ENCODE measurements around the gene OR14C36.
"Not testable (repeated sequence)": the region's sequence is repeated elsewhere in the genome, so short reads cannot be mapped to it uniquely, and the experiment has no call there.

The OR14C36 gene, protein sequence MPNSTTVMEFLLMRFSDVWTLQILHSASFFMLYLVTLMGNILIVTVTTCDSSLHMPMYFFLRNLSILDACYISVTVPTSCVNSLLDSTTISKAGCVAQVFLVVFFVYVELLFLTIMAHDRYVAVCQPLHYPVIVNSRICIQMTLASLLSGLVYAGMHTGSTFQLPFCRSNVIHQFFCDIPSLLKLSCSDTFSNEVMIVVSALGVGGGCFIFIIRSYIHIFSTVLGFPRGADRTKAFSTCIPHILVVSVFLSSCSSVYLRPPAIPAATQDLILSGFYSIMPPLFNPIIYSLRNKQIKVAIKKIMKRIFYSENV

DNA sequence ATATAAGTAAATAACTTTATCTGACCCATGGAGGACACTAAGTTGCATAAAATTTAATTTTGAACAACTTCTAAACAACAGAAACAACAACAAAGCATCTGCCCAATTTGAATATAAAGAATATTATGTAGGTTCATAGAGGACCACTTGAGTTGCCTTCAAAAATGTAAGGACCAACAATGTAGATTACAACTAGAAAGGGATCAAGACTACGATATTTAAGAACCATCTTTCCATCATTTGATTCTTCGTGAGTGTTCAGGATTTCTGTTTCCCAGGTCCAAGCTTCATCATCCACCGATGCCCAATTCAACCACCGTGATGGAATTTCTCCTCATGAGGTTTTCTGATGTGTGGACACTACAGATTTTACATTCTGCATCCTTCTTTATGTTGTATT lies at the start of gene OR14C36:
OR14C36 (plus strand) TSS at position 301 of the 400 bp plus-strand sequence; CDS start at position 301, 0 bp downstream.
- DNase-seq (ENCODE audit: low read depth, low spot score), result no peak

DNA sequence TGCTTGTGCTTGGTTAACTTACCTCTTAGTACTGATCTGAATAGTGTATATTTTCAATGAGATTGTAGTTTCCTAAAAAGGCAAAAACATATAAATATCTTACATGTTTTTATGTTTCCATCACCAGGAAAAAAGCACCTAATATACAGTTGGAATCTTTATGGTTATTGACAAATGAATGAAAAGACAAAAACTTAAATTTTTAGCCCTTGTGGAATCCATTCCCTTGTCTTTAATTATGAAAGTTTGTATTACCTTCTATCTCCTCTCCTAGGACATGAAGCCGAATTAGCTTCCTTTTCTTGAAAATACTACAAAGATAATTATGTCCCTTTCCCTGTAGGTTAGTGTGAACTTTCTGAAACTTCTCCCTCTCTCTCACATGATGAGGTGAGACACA lies 45.3 kb upstream of the OR14C36 start, which contains the start of gene OR2T12:
OR2T12 (minus strand) TSS at position 101 of the 400 bp plus-strand sequence. CDS start 7,846 bp downstream, outside the sequence.
- no peak for DNase-seq (ENCODE audit: low read depth, low spot score)

DNA sequence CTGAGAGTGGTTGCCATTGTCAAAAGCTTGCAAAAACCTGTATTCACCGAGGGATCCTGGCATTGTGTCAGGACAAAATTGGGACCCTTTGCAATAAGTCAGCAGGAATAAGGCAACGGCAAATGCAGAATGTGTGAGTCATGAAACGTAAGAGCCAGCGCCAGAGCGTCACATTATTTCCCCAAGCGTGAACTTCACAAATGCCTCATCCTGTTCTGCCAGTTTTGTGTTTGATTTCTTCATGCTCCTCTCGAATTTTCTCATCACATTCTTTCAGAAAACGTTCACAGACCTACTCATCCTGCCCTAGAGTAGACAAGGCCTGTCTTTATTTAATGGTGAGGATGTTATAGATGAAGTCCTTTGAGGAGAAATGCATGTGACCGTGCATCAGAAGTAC lies 42.9 kb upstream of the OR14C36 start:
- DNase-seq (ENCODE audit: low read depth, low spot score), result not testable (repeated sequence)

DNA sequence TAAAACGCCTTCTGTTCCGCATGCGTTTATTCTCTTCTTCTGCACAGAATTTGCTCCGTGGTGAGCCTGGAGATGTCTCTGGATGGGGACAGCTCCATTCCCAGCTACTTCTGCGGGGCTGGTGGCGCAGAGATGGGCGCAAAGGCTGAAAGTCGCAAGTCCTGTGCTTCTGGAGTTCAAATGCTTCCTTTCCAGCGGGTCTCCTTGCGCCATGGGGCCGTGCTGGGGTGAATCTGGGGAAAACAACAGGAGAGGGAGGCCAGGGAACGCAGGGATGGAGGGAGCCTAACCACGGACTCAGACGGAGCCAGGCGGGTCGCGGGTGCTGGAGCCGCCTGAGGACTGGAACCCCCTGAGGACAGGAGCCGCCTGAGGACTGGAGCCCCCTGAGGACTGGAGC lies 42.5 kb upstream of the OR14C36 start:
- DNase-seq (ENCODE audit: low read depth, low spot score), result no peak

DNA sequence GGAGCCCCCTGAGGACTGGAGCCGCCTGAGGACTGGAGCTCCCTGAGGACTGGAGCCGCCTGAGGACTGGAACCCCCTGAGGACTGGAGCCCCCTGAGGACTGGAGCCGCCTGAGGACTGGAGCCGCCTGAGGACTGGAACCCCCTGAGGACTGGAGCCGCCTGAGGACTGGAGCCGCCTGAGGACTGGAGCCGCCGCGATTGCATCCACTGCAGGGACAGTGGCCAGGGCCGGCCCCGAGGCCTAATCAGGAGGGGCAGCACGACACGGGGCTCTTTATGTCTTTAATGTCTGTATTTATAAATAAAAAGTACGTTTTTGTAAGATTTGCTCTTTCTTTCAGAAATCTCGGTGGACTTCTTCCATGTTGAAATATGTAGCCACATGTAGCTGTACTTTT lies 41.8 kb upstream of the OR14C36 start:
- DNase-seq (ENCODE audit: low read depth, low spot score), result not testable (repeated sequence)

DNA sequence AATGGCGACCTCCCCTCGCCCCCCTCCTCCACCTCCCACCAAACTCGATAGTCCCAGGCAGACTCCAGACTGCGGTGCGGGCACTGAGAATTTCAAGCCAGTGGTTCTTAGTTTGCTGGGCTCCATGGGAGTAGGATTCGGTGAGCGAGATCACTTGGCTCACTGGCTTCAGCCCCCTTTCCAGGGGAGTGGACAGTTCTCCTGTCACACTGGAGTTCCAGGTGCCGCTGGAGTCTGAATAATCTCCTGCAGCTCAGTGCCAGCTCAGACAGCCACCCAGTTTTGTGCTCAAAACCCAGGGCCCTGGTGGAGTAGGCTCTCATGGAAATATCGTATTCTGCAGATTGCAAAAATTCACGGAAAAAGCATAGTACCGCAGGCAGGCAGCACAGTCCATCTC lies 31.8 kb upstream of the OR14C36 start:
- DNase-seq (ENCODE audit: low read depth, low spot score), result no peak

DNA sequence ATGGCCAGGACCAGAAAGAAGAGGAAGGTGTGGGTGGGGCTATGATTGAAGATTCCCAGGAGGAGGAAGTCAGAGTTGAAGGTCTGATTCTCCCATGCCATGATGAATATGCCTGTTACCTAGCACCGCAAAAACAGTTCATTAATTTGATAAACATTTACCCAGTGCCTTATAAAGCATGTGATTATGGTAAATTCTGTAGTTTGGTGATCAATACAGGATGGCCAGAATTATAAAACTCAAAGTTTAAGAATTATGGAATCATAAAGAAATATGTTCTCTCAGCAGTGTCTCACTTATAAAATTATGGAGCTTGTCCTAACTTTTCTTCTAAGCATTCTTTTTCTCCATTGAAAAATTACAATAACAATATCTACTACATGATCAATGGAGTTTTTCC lies 24.1 kb upstream of the OR14C36 start, which contains the start of gene OR2M7:
OR2M7 (minus strand) TSS at position 101 of the 400 bp plus-strand sequence; CDS start at position 101, 0 bp downstream.
- no peak for DNase-seq (ENCODE audit: low read depth, low spot score)

DNA sequence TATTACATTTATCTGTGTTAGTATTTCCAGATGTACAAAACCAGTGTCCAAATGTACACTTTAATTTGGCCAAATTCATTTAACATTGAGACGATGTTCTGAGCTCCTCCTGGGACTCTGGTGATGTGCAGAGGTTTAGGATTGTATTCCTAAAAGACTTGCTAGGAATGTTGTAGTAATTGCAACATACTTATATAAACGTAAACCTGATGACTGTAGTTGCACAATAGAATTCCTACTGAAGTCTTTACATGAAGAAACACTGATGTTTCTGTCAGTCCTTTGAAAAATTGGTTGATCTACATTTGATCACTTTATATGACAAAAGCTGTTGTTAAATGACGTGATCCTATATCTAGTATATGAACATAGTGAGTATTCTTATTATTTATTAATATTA lies 5.1 kb upstream of the OR14C36 start:
- no peak for DNase-seq (ENCODE audit: low read depth, low spot score)

DNA sequence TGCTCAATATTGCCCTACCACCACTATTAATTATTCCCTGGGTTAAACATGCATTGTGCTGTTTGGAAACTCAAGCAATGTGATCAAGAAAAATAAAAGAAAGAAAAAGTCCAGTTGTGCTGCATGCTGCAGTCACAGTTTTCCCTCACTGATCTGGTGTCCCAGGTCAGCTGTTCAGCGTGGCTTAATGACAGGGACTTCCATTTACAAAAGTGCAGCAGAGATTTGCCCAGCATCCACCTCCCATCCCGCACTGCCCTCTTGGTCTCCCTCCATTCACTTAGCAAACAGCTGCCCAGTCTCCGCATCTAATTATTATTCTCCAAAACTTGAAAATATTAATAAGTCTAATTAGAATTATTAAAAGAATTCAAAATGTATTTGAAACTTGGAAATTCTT lies 10.8 kb downstream of the OR14C36 start:
- no peak for DNase-seq (ENCODE audit: low read depth, low spot score)

DNA sequence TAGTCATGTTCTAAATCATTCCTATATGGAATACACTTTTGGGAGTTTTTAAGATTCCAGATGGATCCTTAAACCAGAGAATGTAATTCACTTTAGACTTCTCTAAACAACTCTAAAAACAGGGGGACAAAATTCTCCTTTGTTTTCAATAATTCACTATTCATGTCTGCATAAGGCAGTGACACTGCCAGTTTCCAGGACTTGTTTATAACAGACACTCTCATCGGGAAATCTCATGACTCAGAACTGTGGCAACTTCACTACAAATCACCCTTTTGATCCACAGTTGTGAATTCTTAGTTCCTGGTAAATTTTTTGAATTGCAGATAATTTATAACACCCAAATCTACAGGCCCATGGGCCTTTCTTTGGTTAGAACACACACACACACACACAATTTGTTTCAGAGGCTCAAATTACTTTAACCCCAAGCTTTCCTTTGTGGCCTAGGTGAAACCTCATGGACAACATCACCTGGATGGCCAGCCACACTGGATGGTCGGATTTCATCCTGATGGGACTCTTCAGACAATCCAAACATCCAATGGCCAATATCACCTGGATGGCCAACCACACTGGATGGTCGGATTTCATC lies 12.6 kb downstream of the OR14C36 start, which contains the start of gene OR2T4:
OR2T4 (plus strand) TSS at position 545 of the 595 bp plus-strand sequence; CDS start at position 545, 0 bp downstream.
- no peak for DNase-seq (ENCODE audit: low read depth, low spot score)

DNA sequence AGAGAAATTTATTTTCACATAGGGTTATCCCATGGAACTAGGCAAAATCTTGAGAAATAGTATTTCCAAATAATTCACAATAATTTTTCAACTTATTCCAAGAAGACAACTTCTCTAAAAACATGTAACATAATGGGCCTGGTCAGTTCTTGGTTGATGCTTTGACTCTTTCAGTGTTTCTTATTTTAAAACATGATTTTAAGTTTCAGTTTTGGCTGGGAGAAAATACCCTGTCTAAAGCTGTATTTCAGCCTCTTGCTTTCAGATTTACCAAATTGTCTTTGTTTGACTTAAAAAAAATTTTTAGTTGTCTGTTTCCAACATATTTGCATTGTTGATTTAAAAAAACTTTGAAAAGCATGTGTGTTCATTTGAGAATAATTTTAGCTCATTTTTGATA lies 18.0 kb downstream of the OR14C36 start:
- DNase-seq (ENCODE audit: low read depth, low spot score), result no peak

DNA sequence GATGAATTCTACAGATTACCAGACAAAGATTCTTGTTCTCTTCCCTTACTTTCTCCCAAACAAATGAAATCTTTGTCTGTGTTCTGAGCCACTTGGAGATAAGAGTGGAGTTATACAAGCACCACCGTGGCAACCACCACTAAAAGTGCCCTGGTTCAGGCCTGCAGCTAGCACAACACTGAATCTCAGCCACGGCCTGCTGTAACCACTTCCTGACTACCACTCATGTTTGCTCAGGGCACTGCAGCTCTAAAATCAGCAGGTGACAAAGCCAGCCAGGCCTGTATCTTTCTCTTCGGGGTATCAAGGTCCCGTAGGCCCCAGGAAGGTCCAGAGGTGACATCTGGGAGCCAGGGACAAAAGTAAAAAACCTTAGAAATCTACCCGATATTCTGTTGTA lies 23.8 kb downstream of the OR14C36 start:
- DNase-seq (ENCODE audit: low read depth, low spot score), result no peak

DNA sequence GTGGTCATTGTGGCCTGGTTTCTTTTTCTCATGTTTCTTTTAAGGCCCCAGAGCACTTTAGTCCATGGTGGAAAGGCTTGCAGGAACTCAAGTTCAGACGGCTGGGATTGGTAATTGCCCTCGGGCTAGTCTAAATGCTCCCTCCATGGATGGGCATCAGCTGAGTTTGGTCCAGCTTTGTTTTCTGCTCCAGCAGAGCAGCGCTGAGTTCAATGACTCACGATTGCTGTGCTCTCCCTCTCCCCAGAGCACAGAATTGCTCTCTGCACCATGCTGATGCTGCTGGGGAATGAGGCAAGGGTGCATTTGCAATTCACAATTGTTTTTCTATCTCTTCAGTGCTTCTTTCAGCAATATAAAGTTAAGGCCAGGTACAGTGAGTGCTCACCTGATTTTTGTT lies 25.2 kb downstream of the OR14C36 start:
- no peak for DNase-seq (ENCODE audit: low read depth, low spot score)

DNA sequence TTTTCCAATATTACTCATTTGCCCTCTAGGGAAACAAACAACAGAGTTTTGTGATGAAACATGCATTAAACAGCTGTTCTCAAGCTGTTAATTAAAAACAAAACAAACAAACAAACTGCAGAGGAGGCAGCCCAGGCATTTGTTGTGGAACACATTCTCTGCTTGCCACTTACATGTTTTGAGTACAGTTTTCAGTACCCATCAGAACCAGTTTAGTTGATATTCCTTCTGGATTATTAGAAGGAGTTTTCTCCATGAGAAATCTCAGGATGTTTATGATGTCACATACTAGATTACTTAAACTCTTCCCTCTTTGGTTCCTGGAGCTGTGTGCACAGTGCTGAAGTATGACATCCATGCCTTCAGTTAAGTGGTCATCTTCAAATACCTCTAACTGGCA lies 26.9 kb downstream of the OR14C36 start, which contains the start of gene OR2T6:
OR2T6 (plus strand) TSS at position 301 of the 400 bp plus-strand sequence. CDS start 11,863 bp downstream, outside the sequence.
- DNase-seq (ENCODE audit: low read depth, low spot score), result no peak

DNA sequence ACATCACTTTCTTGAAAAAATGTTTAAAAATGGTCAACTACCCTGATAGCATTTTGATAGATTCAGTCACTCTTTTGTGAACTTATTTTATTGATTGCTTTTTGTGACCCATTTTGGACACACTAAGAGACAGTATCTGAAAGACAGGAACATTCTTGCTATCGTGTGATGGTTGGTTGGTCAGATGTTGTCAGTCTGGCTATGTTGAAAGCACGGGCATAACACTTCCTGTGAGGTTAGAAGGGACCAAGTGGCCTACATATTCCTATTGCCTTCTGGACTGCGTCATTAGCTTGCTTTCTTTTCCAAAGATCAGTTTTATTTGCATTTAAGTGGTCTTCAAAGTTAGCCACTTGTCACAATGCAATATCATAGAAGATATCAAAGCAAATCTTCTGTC lies 28.3 kb downstream of the OR14C36 start:
- no peak for DNase-seq (ENCODE audit: low read depth, low spot score)

DNA sequence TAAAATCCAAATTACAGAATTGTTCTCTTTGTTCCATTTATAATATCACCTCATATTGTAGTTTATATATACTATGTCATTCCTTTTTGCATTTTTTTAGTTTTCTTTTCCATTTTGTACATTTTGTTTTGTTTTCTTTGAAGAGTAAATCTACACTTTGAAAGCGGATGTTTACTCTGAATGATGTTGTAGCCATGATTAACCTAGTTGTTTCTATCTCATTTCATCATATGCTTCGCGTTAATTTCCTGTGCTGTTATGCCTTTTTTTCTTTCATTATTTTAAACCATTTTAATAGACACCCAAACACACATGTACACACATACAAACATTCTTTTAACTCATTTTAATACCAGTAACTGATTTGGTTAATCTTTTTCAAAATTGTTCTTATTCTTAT lies 32.3 kb downstream of the OR14C36 start:
- DNase-seq (ENCODE audit: low read depth, low spot score), result no peak

DNA sequence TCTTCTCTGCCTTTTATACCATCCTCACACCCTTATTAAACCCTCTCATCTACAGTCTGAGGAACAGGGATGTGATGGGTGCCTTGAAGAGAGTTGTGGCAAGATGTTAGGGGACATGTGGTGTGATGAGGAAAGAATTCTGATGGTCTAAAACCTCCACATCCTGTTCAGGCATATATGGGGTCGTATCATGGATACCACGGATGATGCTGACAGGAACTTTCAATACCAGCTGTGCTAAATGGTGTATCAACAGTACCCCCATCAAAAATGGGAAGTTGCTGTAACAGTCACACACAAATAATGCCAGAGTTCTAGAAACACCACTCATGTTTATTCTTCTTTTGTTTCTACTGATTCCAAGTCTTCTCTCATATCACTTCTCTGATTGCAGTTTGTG lies 39.9 kb downstream of the OR14C36 start:
- no peak for DNase-seq (ENCODE audit: low read depth, low spot score)

DNA sequence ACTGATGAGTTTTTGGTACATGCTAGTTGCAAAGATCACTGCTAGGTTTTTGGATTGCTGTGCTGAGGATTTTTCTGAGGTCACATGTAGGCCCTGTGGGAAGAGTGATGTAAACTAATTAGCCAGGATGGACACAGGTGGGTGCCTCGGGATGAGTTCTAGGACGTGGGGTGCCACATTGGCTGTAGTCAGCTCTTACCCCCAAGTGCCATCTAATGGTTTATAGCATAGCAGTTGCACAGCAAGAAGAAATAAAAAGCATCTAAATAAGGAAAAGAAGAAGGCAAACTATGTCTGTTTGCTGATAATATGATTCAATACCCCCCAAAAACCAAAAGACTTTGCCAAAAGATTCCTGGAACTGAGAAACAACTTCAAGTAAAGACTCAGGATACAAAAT lies 44.5 kb downstream of the OR14C36 start:
- no peak for DNase-seq (ENCODE audit: low read depth, low spot score)

Measured in ELF-1 (cell line).